MM.1S (cell line): ENCODE results near the gene KDM4B.

Source experiments
- DNase-seq: peaks from one replicate; pipeline ENCODE4 v3.0.0-alpha.2; 2015
- H2AFZ ChIP-seq: fragments of 300-600 bp; sonication (generic); 2 replicates; pipeline ENCODE4 v1.6.0; 2016; ENCODE audit warnings: antibody characterized with exemption, low read length
- H3F3A ChIP-seq: fragments of 300-600 bp; sonication (generic); 2 replicates; pipeline ENCODE4 v1.6.1; 2016; ENCODE audit warnings: mild to moderate bottlenecking, antibody characterized with exemption, low read length, moderate library complexity, mixed read lengths; ENCODE audit not compliant: insufficient read depth
- H3K27ac ChIP-seq: fragments of 300-600 bp; sonication (generic); 2 replicates; pipeline ENCODE4 v1.5.1; 2016; ENCODE audit warnings: mild to moderate bottlenecking, low read length
- H3K27me3 ChIP-seq: fragments of 300-600 bp; sonication (generic); replicated peaks from 2 replicates; pipeline ENCODE4 v1.6.0; 2016; ENCODE audit warnings: low read length; ENCODE audit not compliant: insufficient read depth
- H3K36me3 ChIP-seq: fragments of 300-600 bp; sonication (generic); replicated peaks from 2 replicates; pipeline ENCODE4 v1.6.1; 2016; ENCODE audit warnings: mild to moderate bottlenecking, low read length, mixed read lengths; ENCODE audit not compliant: insufficient read depth
- H3K4me1 ChIP-seq: fragments of 300-600 bp; sonication (generic); 2 replicates; pipeline ENCODE4 v1.6.1; 2016; ENCODE audit warnings: low read length, mixed read lengths
- H3K4me2 ChIP-seq: fragments of 300-600 bp; sonication (generic); 2 replicates; pipeline ENCODE4 v1.6.0; 2016; ENCODE audit warnings: low read depth, low read length
- H3K4me3 ChIP-seq: fragments of 300-600 bp; sonication (generic); 2 replicates; pipeline ENCODE4 v1.5.1; 2016; ENCODE audit warnings: low read length, mixed read lengths
- H3K79me2 ChIP-seq: fragments of 300-600 bp; sonication (generic); 2 replicates; pipeline ENCODE4 v1.6.1; 2016; ENCODE audit warnings: mixed run types, low read length, mixed read lengths
- H3K9ac ChIP-seq: fragments of 300-600 bp; sonication (generic); 2 replicates; pipeline ENCODE4 v1.6.1; 2016; ENCODE audit warnings: low read length, mixed read lengths
- H3K9me2 ChIP-seq: fragments of 300-600 bp; sonication (generic); replicated peaks from 2 replicates; pipeline ENCODE4 v1.6.1; 2016; ENCODE audit warnings: mild to moderate bottlenecking, low read length, mixed read lengths; ENCODE audit not compliant: insufficient read depth
- H3K9me3 ChIP-seq: fragments of 300-600 bp; sonication (generic); replicated peaks from 2 replicates; pipeline ENCODE4 v1.6.1; 2016; ENCODE audit warnings: mild to moderate bottlenecking, low read length, mixed read lengths; ENCODE audit not compliant: insufficient read depth
- H4K20me1 ChIP-seq: fragments of 300-600 bp; sonication (generic); 2 replicates; pipeline ENCODE4 v1.6.1; 2016; ENCODE audit warnings: mild to moderate bottlenecking, low read length, moderate library complexity, mixed read lengths; ENCODE audit not compliant: insufficient read depth
- EZH2 ChIP-seq: fragments of 300-600 bp; sonication (generic); optimal IDR thresholded peaks from 2 replicates; pipeline ENCODE3; 2017; ENCODE audit warnings: low read depth, mild to moderate bottlenecking, antibody characterized with exemption, low read length, mixed read lengths
- EZH2phosphoT487 ChIP-seq: fragments of 300-600 bp; sonication (generic); IDR thresholded peaks from 2 replicates; pipeline ENCODE4 v1.6.1; 2018; ENCODE audit warnings: antibody characterized with exemption, low read length
- TF ChIP-seq, protein P1 (sequence below): fragments of 300-600 bp; sonication (generic); IDR thresholded peaks from 2 replicates; pipeline ENCODE4 v1.5.1; 2016; ENCODE audit warnings: antibody characterized with exemption, low read length, mixed read lengths

Gene KDM4B

DNA sequence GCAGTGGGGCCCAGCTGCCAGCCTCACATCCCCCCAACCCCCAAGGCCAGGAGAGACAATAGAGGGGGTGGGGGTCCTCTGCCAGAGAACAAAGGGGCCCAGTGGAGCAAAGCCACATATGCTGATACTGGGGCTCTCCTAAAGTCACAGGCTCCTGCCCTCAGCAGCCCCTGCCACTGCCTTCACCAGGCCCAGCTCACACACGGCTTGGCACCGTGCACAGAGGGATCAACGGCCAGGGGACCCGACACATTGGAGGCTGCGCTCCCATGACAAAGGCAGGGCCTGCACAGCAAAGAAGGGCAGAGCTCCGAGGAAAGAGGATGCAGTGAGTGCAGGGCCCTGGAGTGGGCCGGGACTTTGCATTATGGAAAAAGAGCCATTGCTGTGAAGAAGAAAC lies 146.4 kb downstream of the KDM4B start:
- Histone ChIP-seq H3K27ac (no peak overlapping the region), H3K36me3 (no peaks in the 10 kb centered on the region), H3F3A (no peaks in the 10 kb centered on the region), H3K4me2 (no peak overlapping the region), H4K20me1 (no peaks in the 10 kb centered on the region), H3K9me3 (no peaks in the 10 kb centered on the region), H3K79me2 (no peaks in the 10 kb centered on the region), H3K9ac (no peak overlapping the region), H3K4me1 (no peaks in the 10 kb centered on the region), H3K9me2 (no peaks in the 10 kb centered on the region), H2AFZ (no peak overlapping the region), H3K27me3 (no peaks in the 10 kb centered on the region), H3K4me3 (no peak overlapping the region)
- DNase-seq = no peak
- no peak for TF ChIP-seq EZH2
- TF ChIP-seq, protein P1, sequence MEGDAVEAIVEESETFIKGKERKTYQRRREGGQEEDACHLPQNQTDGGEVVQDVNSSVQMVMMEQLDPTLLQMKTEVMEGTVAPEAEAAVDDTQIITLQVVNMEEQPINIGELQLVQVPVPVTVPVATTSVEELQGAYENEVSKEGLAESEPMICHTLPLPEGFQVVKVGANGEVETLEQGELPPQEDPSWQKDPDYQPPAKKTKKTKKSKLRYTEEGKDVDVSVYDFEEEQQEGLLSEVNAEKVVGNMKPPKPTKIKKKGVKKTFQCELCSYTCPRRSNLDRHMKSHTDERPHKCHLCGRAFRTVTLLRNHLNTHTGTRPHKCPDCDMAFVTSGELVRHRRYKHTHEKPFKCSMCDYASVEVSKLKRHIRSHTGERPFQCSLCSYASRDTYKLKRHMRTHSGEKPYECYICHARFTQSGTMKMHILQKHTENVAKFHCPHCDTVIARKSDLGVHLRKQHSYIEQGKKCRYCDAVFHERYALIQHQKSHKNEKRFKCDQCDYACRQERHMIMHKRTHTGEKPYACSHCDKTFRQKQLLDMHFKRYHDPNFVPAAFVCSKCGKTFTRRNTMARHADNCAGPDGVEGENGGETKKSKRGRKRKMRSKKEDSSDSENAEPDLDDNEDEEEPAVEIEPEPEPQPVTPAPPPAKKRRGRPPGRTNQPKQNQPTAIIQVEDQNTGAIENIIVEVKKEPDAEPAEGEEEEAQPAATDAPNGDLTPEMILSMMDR = no peak
- no peak for TF ChIP-seq EZH2phosphoT487

DNA sequence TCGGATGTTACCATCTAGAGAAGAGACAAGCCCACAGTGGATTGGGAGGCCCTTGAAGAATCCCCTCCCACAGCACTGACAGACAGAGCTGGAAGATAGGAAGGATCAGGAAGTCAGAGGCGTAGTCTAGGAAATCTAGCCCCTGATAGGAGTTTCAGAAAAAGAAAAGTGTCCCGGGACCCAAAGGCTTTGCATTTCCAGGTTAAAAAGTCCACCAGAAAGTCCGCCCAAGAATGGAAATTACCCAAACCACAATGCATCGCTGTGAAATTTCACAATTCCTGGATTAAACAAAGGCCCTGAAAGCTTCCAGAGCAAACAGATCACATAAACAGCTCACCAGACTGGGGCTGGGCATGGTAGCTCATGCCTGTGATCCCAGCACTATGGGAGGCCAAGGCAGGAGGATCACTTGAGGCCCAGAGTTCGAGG lies 146.9 kb downstream of the KDM4B start:
- Histone ChIP-seq H3K9ac (no peak overlapping the region), H3K9me3 (no peaks in the 10 kb centered on the region), H3K27ac (no peak overlapping the region), H3K4me1 (no peaks in the 10 kb centered on the region), H3F3A (no peaks in the 10 kb centered on the region), H4K20me1 (no peaks in the 10 kb centered on the region), H3K4me2 (no peak overlapping the region), H3K79me2 (no peaks in the 10 kb centered on the region), H3K9me2 (no peaks in the 10 kb centered on the region), H3K4me3 (no peak overlapping the region), H2AFZ (no peak overlapping the region), H3K27me3 (no peaks in the 10 kb centered on the region), H3K36me3 (no peaks in the 10 kb centered on the region)
- DNase-seq = no peak
- TF ChIP-seq EZH2phosphoT487 (no peak), EZH2 (no peak)
- TF ChIP-seq, protein P1 = no peak

DNA sequence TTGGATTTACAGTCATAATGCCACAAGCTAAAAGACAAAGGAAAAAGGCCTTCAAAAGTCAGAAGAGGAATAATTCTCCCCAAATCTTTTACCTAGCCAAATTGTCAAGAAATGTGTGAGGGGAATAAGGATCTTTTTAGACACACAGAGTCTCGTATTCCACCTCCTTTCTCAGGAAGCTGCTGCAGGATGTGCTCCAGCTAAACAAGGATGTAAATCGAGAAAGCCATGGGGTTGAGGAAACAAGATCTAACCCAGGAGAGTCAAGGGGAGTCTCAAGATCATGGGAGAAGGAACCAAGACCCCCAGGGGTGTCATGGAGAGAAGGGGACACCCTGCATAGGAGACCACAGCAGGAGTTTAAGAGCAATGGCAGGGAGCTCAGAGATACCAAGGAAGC lies 147.4 kb downstream of the KDM4B start:
- DNase-seq = no peak
- Histone ChIP-seq H3K4me1 (no peaks in the 10 kb centered on the region), H3K9me2 (no peaks in the 10 kb centered on the region), H3K4me3 (no peak overlapping the region), H3K4me2 (no peak overlapping the region), H3K9me3 (no peaks in the 10 kb centered on the region), H2AFZ (no peak overlapping the region), H3K9ac (no peak overlapping the region), H3K27me3 (no peaks in the 10 kb centered on the region), H3F3A (no peaks in the 10 kb centered on the region), H4K20me1 (no peaks in the 10 kb centered on the region), H3K79me2 (no peaks in the 10 kb centered on the region), H3K36me3 (no peaks in the 10 kb centered on the region), H3K27ac (no peak overlapping the region)
- no peak for TF ChIP-seq EZH2phosphoT487

- H3K9me3 ChIP-seq = no peaks in the 10 kb centered on the region
- H3K4me3 ChIP-seq = no peak overlapping the region
- H3K79me2 ChIP-seq = no peaks in the 10 kb centered on the region
- no peaks in the 10 kb centered on the region for H3K9me2 ChIP-seq
- no peak overlapping the region for H2AFZ ChIP-seq
- no peak for DNase-seq
- H3K27me3 ChIP-seq = no peaks in the 10 kb centered on the region
- no peaks in the 10 kb centered on the region for H3K4me1 ChIP-seq
- TF ChIP-seq EZH2phosphoT487 (no peak), EZH2 (no peak)
- TF ChIP-seq, protein P1 = no peak
- H3K27ac ChIP-seq = no peak overlapping the region
- no peak overlapping the region for H3K9ac ChIP-seq
- no peaks in the 10 kb centered on the region for H4K20me1 ChIP-seq
- no peaks in the 10 kb centered on the region for H3K36me3 ChIP-seq
- no peaks in the 10 kb centered on the region for H3F3A ChIP-seq
- no peak overlapping the region for H3K4me2 ChIP-seq
Observed at GRCh38 chr19:5117421-5117820, 148.5 kb downstream of the KDM4B start.
